ENCODE measurements around the gene TMTC1.

DNA sequence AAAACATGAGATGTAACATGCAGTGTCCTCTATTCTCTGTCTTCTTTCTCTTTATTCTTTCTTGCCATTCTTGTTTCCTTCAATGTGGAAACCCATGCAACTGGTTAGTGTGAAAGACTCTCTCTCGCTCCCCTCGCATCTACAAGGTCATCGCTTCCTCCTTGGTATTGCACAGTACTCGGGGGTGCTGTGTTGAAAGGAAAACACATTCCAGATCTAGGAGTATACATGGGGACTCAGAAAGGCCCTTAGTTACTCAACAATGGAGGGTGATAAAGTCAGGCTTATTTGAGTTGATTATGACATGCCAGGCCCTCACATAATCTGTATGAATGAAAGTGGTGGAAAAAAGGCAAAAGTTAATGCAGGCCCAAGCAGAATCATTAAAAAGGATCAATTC, 210.8 kb downstream of the TMTC1 start:
- no peak for TF ChIP-seq POLR2A (IDR thresholded peaks at IDR 0.05; ENCODE audit: low read length)
- no peak for TF ChIP-seq GATA1 (IDR thresholded peaks at IDR 0.05; ENCODE audit: low read depth, low read length)
